C4-2B (cell line): ENCODE results near the gene ITPRID2.

Experiments used
- ZFX ChIP-seq: fragments of 450-650 bp; IDR thresholded peaks from 2 replicates; pipeline ENCODE4 v1.6.1; 2017
- TF ChIP-seq, protein P1 (sequence below): fragments of 450-650 bp; conservative IDR thresholded peaks from 2 replicates; pipeline ENCODE4 v1.5.1; 2017; ENCODE audit warnings: mild to moderate bottlenecking

DNA sequence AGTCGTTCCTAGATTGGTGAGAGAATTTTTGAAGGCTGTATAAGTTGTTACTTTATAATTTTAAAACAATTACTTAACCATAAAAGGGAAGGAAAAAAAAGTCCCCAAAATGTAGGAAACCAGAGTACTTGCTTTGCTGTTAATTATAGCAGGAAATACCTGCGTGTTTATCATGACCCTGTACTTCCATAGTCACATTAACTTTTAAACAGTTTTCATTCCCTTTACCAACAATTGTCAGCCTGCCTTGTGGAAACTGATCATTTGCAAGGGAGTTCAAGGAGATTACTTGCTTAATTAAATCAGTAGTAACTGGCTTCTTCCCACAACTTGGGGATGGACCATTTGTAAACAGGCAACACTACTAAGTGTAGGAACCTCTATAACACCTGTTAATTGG is 6.4 kb upstream of the ITPRID2 start:
- TF ChIP-seq, protein P1, sequence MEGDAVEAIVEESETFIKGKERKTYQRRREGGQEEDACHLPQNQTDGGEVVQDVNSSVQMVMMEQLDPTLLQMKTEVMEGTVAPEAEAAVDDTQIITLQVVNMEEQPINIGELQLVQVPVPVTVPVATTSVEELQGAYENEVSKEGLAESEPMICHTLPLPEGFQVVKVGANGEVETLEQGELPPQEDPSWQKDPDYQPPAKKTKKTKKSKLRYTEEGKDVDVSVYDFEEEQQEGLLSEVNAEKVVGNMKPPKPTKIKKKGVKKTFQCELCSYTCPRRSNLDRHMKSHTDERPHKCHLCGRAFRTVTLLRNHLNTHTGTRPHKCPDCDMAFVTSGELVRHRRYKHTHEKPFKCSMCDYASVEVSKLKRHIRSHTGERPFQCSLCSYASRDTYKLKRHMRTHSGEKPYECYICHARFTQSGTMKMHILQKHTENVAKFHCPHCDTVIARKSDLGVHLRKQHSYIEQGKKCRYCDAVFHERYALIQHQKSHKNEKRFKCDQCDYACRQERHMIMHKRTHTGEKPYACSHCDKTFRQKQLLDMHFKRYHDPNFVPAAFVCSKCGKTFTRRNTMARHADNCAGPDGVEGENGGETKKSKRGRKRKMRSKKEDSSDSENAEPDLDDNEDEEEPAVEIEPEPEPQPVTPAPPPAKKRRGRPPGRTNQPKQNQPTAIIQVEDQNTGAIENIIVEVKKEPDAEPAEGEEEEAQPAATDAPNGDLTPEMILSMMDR = no peak
- TF ChIP-seq ZFX = no peak
